ENCODE results near the gene LRIG1.
"Not testable (repeated sequence)": the region's sequence is repeated elsewhere in the genome, so short reads cannot be mapped to it uniquely, and the experiment has no call there.

The LRIG1 gene

GRCh38 chr3:66423791-66424190 is 77.0 kb downstream of the LRIG1 start:
- no peak for TF ChIP-seq RARB (CRISPR knock-in tag; IDR thresholded peaks at IDR 0.05)
- no peak for TF ChIP-seq PPARA (CRISPR knock-in tag; IDR thresholded peaks at IDR 0.05; ENCODE audit: borderline replicate concordance)
- TF ChIP-seq ZNF70 (CRISPR knock-in tag; IDR thresholded peaks at IDR 0.05): no peak
- TF ChIP-seq ISL1 (CRISPR knock-in tag; IDR thresholded peaks at IDR 0.05): no peak
- TF ChIP-seq OSR1 (CRISPR knock-in tag; IDR thresholded peaks at IDR 0.05): no peak
- no peak for TF ChIP-seq ESRRG (CRISPR knock-in tag; IDR thresholded peaks at IDR 0.05)
- no peak for TF ChIP-seq ZC3H10 (CRISPR knock-in tag; IDR thresholded peaks at IDR 0.05)
- TF ChIP-seq PATZ1 (CRISPR knock-in tag; IDR thresholded peaks at IDR 0.05; ENCODE audit: borderline replicate concordance): no peak
- no peak for TF ChIP-seq BACH2 (CRISPR knock-in tag; IDR thresholded peaks at IDR 0.05; ENCODE audit: borderline replicate concordance)
- no peak for TF ChIP-seq ZNF8 (CRISPR knock-in tag; IDR thresholded peaks at IDR 0.05)
- no peak for TF ChIP-seq ZFP3 (CRISPR knock-in tag; IDR thresholded peaks at IDR 0.05)
- no peak for ATAC-seq

GRCh38 chr3:66421893-66422292 is 78.9 kb downstream of the LRIG1 start:
- ATAC-seq: not testable (repeated sequence)

GRCh38 chr3:66421144-66421543 is 79.7 kb downstream of the LRIG1 start:
- ATAC-seq: not testable (repeated sequence)

- no peak for TF ChIP-seq CREB5 (CRISPR knock-in tag; IDR thresholded peaks at IDR 0.05; ENCODE audit: low read depth)
- TF ChIP-seq TOX (CRISPR knock-in tag; IDR thresholded peaks at IDR 0.05; ENCODE audit: borderline replicate concordance): no peak
- no peak for TF ChIP-seq ZFP3 (CRISPR knock-in tag; IDR thresholded peaks at IDR 0.05)
- no peak for TF ChIP-seq CSRNP3 (CRISPR knock-in tag; IDR thresholded peaks at IDR 0.05)
- no peak for TF ChIP-seq ZNF565 (CRISPR knock-in tag; conservative IDR thresholded peaks at IDR 0.05; ENCODE audit: low read depth)
- TF ChIP-seq ZNF8 (CRISPR knock-in tag; IDR thresholded peaks at IDR 0.05): no peak
- no peak for TF ChIP-seq PPARA (CRISPR knock-in tag; IDR thresholded peaks at IDR 0.05; ENCODE audit: borderline replicate concordance)
- no peak for TF ChIP-seq ARNTL (CRISPR knock-in tag; IDR thresholded peaks at IDR 0.05; ENCODE audit: borderline replicate concordance, low read depth)
- TF ChIP-seq ESRRG (CRISPR knock-in tag; IDR thresholded peaks at IDR 0.05): no peak
- no peak for ATAC-seq
Observed at GRCh38 chr3:66419036-66419435, 81.8 kb downstream of the LRIG1 start.

GRCh38 chr3:66418475-66418931 is 82.3 kb downstream of the LRIG1 start:
- no peak for ATAC-seq
- TF ChIP-seq CSDC2 (CRISPR knock-in tag; IDR thresholded peaks at IDR 0.05) (no peak), ZFP30 (CRISPR knock-in tag; IDR thresholded peaks at IDR 0.05) (no peak), PATZ1 (CRISPR knock-in tag; IDR thresholded peaks at IDR 0.05; ENCODE audit: borderline replicate concordance) (no peak), ZNF70 (CRISPR knock-in tag; IDR thresholded peaks at IDR 0.05) (no peak), ARNTL (CRISPR knock-in tag; IDR thresholded peaks at IDR 0.05; ENCODE audit: borderline replicate concordance, low read depth) (no peak), CREB5 (CRISPR knock-in tag; IDR thresholded peaks at IDR 0.05; ENCODE audit: low read depth) (no peak), ZNF8 (CRISPR knock-in tag; IDR thresholded peaks at IDR 0.05) (no peak), CSRNP3 (CRISPR knock-in tag; IDR thresholded peaks at IDR 0.05) (no peak), ZFP3 (CRISPR knock-in tag; IDR thresholded peaks at IDR 0.05) (no peak), POU6F1 (CRISPR knock-in tag; IDR thresholded peaks at IDR 0.05; ENCODE audit: borderline replicate concordance, low read depth) (no peak)
